ENCODE data around the gene KLHL26.

DNA sequence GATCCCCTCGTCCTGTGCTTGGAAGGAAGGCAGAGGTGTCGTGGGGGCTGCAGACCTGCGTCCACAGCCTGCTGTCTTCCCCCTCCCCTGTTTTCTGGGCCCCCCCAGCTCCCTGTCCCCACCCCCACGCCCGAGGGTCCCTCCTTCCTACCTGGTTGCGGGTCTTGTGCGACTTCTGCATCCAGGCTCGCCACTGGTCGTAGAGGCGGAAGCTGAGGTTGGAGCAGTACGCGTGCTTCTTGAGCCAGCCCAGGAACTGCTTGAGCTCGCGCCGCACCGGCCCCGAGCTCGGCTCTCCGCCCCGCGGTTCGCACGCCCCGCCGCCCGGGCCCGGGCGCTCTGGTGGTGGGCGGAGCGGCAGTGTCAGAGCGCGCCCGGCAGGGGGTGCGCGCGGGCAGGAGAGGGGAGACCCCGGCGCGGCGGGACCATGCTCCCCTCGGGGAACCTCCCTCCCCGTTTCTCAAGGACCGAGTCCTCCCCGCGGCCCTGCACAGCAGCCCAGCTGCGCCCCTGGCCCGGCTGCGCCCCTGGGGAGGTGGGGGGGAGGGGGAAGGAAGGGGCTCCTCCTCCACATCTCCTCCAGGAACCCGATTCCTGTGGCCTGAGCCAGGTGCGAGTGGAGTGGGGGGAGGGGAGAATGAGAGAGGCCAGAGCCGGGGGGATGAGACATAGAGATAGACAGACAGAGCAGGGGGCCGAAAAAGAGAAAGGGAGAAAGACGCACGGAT lies 42.6 kb upstream of the KLHL26 start:
- TF ChIP-seq, protein P1, sequence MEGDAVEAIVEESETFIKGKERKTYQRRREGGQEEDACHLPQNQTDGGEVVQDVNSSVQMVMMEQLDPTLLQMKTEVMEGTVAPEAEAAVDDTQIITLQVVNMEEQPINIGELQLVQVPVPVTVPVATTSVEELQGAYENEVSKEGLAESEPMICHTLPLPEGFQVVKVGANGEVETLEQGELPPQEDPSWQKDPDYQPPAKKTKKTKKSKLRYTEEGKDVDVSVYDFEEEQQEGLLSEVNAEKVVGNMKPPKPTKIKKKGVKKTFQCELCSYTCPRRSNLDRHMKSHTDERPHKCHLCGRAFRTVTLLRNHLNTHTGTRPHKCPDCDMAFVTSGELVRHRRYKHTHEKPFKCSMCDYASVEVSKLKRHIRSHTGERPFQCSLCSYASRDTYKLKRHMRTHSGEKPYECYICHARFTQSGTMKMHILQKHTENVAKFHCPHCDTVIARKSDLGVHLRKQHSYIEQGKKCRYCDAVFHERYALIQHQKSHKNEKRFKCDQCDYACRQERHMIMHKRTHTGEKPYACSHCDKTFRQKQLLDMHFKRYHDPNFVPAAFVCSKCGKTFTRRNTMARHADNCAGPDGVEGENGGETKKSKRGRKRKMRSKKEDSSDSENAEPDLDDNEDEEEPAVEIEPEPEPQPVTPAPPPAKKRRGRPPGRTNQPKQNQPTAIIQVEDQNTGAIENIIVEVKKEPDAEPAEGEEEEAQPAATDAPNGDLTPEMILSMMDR (IDR thresholded peaks at IDR 0.05): peak; percentile 70 to 94 (median 90)
- no peak for TF ChIP-seq POLR2A (IDR thresholded peaks at IDR 0.05)
